ENCODE data around the gene PLA2G2D. TPM values are rescaled to one million over a fixed set of nuclear protein-coding genes. Genes with fewer than 3 reads are reported as not detected.
A peak's percentile ranks its signal among the peaks of the same experiment; 100 is the strongest.

The PLA2G2D gene
- total and polyA plus RNA-seq, 2 of the 13 experiments (the other 11 are each of a cell fraction or from before 2014, with no cell fraction given): not detected

DNA sequence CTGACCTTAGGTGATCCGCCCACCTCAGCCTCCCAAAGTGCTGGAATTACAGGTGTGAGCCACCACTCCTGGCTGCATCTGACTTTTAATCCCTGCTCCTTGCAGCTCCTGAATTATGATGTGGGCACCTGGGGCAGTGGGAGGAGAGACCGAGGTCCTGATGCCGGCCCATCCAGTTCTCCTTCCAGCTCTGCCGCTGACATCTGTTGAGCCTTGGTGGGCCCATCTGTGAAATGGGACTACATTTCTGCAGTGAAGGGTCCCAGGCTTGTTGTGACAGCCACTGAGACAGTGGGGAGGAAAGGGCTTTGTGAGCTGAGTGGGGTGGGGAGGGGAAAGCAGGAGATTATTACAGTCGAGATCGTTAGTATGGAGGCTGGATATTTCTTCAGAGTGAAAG lies 31.6 kb upstream of the PLA2G2D start:
- BruUV-seq (replicated peaks): no TSS peak
- no peak overlapping the region for H3K4me2 ChIP-seq (ENCODE audit: low read depth, low read length)
- 91% methylated on average over 6 of the region's 6 CpGs for WGBS (ENCODE audit: low lambda C conversion rate)
- FAIRE-seq (no peak), ATAC-seq (no peak), DNase-seq (ENCODE audit: low spot score) (no peak)
- in situ Hi-C loops (cut with HindIII; ENCODE audit: extremely low pct_ligation_motif_present, low pct_unique_long_range_greater_than_20kb): loop anchor here (5.0 kb wide), 2 partner anchors 179 to 229 kb away; partner anchors contain the start of gene PLA2G2E
- no peak overlapping the region for H3K9ac ChIP-seq (ENCODE audit: insufficient read depth, low read depth, low read length)
- H3K9me3 ChIP-seq (ENCODE audit: low read length): no peaks in the 10 kb centered on the region
- CTCF ChIA-PET (ENCODE audit: low intra/inter-chr PET ratio, low total read pairs): interaction anchor here (2.0 to 3.6 kb wide), 2 partner anchors 176 to 233 kb away, joined by 15 to 30 read pairs; no protein-coding TSS in a partner anchor
- no peak overlapping the region for H2AFZ ChIP-seq (ENCODE audit: low read length)
- POLR2A ChIA-PET: no interaction called here
- no peak overlapping the region for H3K27ac ChIP-seq (ENCODE audit: extremely low read length, insufficient read depth, low read length)
- H4K20me1 ChIP-seq (ENCODE audit: insufficient read depth, low read length): no peaks in the 10 kb centered on the region
- no peaks in the 10 kb centered on the region for H3K36me3 ChIP-seq (replicated peaks in 1 of 2; ENCODE audit: control insufficient read depth in 1 of 2, insufficient read depth in 2 of 2, low read length in 2 of 2)
- TF ChIP-seq HOXA9 (CRISPR knock-in tag; IDR thresholded peaks at IDR 0.05; ENCODE audit: borderline replicate concordance): no peak
- TF ChIP-seq ZNF629 (CRISPR knock-in tag; conservative IDR thresholded peaks at IDR 0.05): peak; percentile 68
- TF ChIP-seq, protein P1, sequence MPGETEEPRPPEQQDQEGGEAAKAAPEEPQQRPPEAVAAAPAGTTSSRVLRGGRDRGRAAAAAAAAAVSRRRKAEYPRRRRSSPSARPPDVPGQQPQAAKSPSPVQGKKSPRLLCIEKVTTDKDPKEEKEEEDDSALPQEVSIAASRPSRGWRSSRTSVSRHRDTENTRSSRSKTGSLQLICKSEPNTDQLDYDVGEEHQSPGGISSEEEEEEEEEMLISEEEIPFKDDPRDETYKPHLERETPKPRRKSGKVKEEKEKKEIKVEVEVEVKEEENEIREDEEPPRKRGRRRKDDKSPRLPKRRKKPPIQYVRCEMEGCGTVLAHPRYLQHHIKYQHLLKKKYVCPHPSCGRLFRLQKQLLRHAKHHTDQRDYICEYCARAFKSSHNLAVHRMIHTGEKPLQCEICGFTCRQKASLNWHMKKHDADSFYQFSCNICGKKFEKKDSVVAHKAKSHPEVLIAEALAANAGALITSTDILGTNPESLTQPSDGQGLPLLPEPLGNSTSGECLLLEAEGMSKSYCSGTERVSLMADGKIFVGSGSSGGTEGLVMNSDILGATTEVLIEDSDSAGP (CRISPR knock-in tag; IDR thresholded peaks at IDR 0.05; ENCODE audit: borderline replicate concordance): no peak
- intact Hi-C loops (cut with micrococcal nuclease; ENCODE audit: unreplicated experiment): no loop called here
- no peaks in the 10 kb centered on the region for H3K79me2 ChIP-seq (ENCODE audit: insufficient read depth, low read length)
- peaks cover 17% of the 10 kb centered on the region for H3K4me1 ChIP-seq (ENCODE audit: insufficient read depth, low read length)
- H3K27me3 ChIP-seq (ENCODE audit: control insufficient read depth in 1 of 2, insufficient read depth in 2 of 2, low read length in 2 of 2): peaks cover 0 to 1% of the 10 kb centered on the region in 2 experiments; a peak in 1 of 5 replicates
- no peak overlapping the region for H3K4me3 ChIP-seq (replicated peaks in 1 of 3; ENCODE audit: insufficient read depth in 1 of 3, low read depth in 2 of 3, low read length in 3 of 3)

DNA sequence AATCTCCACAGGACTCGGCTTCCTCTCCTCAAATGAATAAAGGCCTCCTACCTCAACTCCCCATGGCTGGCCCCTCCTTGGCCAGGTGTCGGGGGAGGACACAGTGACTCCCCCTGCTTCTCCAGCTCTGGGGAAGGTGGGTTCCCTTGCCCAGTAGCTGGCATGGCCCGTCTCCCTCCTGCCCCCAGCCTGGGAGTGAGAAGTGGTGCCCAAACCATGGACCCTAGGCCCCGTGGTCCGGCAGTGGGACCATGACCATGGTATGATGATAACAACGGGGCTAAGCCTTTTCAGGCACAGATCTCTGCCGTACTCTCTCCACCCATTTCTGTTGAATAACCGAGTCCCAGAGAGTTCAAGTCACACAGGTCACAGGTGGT lies 31.0 kb upstream of the PLA2G2D start:
- intact Hi-C loops (cut with micrococcal nuclease; ENCODE audit: unreplicated experiment) (no loop called here), in situ Hi-C loops (cut with HindIII; ENCODE audit: extremely low pct_ligation_motif_present, low pct_unique_long_range_greater_than_20kb) (loop anchor here (5.0 kb wide), 2 partner anchors 178 to 228 kb away; partner anchors contain the start of gene PLA2G2E)
- no peak overlapping the region for H3K9ac ChIP-seq (ENCODE audit: insufficient read depth, low read depth, low read length)
- H3K36me3 ChIP-seq (replicated peaks in 1 of 2; ENCODE audit: control insufficient read depth in 1 of 2, insufficient read depth in 2 of 2, low read length in 2 of 2): no peaks in the 10 kb centered on the region
- ATAC-seq: no peak
- WGBS (ENCODE audit: low lambda C conversion rate): 88% methylated on average over 4 of the region's 8 CpGs
- no peaks in the 10 kb centered on the region for H4K20me1 ChIP-seq (ENCODE audit: insufficient read depth, low read length)
- H3K9me3 ChIP-seq (ENCODE audit: low read length): no peaks in the 10 kb centered on the region
- no peak overlapping the region for H3K4me3 ChIP-seq (replicated peaks in 1 of 3; ENCODE audit: insufficient read depth in 1 of 3, low read depth in 2 of 3, low read length in 3 of 3)
- ChIA-PET POLR2A (no interaction called here), CTCF (ENCODE audit: low intra/inter-chr PET ratio, low total read pairs) (interaction anchor here (3.6 kb wide), 1 partner anchor 175 kb away, joined by 15 read pairs; no protein-coding TSS in a partner anchor)
- H3K4me2 ChIP-seq (ENCODE audit: low read depth, low read length): no peak overlapping the region
- H2AFZ ChIP-seq (ENCODE audit: low read length): no peak overlapping the region
- no TSS peak for BruUV-seq (replicated peaks)
- FAIRE-seq: no peak
- H3K27ac ChIP-seq (ENCODE audit: extremely low read length, insufficient read depth, low read length): no peak overlapping the region
- no peaks in the 10 kb centered on the region for H3K79me2 ChIP-seq (ENCODE audit: insufficient read depth, low read length)
- DNase-seq (ENCODE audit: low spot score): no peak
- H3K27me3 ChIP-seq (ENCODE audit: control insufficient read depth in 1 of 2, insufficient read depth in 2 of 2, low read length in 2 of 2): peaks cover 0 to 1% of the 10 kb centered on the region in 2 experiments; a peak in 1 of 5 replicates
- H3K4me1 ChIP-seq (ENCODE audit: insufficient read depth, low read length): peaks cover 17% of the 10 kb centered on the region
- TF ChIP-seq TEAD3 (CRISPR knock-in tag; optimal IDR thresholded peaks at IDR 0.05; ENCODE audit: borderline replicate concordance) (no peak), TARDBP (CRISPR knock-in tag; IDR thresholded peaks at IDR 0.05) (no peak), ZNF841 (CRISPR knock-in tag; IDR thresholded peaks at IDR 0.05; ENCODE audit: borderline replicate concordance) (no peak), PPARG (CRISPR knock-in tag; conservative IDR thresholded peaks at IDR 0.05) (no peak), DPF2 (CRISPR knock-in tag; IDR thresholded peaks at IDR 0.05; ENCODE audit: borderline replicate concordance, low read depth) (no peak)
- TF ChIP-seq, protein P2, sequence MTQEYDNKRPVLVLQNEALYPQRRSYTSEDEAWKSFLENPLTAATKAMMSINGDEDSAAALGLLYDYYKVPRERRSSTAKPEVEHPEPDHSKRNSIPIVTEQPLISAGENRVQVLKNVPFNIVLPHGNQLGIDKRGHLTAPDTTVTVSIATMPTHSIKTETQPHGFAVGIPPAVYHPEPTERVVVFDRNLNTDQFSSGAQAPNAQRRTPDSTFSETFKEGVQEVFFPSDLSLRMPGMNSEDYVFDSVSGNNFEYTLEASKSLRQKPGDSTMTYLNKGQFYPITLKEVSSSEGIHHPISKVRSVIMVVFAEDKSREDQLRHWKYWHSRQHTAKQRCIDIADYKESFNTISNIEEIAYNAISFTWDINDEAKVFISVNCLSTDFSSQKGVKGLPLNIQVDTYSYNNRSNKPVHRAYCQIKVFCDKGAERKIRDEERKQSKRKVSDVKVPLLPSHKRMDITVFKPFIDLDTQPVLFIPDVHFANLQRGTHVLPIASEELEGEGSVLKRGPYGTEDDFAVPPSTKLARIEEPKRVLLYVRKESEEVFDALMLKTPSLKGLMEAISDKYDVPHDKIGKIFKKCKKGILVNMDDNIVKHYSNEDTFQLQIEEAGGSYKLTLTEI (CRISPR knock-in tag; conservative IDR thresholded peaks at IDR 0.05): no peak
- TF ChIP-seq, protein P1 (CRISPR knock-in tag; IDR thresholded peaks at IDR 0.05; ENCODE audit: borderline replicate concordance): no peak
- TF ChIP-seq, protein P3, sequence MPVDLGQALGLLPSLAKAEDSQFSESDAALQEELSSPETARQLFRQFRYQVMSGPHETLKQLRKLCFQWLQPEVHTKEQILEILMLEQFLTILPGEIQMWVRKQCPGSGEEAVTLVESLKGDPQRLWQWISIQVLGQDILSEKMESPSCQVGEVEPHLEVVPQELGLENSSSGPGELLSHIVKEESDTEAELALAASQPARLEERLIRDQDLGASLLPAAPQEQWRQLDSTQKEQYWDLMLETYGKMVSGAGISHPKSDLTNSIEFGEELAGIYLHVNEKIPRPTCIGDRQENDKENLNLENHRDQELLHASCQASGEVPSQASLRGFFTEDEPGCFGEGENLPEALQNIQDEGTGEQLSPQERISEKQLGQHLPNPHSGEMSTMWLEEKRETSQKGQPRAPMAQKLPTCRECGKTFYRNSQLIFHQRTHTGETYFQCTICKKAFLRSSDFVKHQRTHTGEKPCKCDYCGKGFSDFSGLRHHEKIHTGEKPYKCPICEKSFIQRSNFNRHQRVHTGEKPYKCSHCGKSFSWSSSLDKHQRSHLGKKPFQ (CRISPR knock-in tag; IDR thresholded peaks at IDR 0.05; ENCODE audit: insufficient replicate concordance): no peak
